ENCODE data around the gene TMCC3.

DNA sequence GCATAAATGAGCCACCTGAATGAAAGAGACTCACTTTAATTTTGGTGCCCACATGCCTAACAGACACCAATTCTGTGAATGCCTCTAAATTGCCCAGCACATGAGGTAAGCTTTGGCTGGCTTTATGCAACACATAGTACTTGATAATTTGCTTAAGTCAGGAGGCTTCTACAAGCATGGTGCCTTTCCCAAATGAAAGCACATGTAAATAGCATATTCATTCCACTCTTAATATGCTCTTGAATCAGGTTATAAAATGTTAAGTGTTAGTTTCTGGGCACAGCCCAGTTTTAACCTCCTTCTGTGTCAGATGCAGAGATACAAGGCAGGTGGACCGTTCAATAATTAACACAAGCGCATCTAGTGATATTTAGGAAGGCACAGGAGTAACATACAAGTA, 15.6 kb downstream of the TMCC3 start:
- TF ChIP-seq, protein P1, sequence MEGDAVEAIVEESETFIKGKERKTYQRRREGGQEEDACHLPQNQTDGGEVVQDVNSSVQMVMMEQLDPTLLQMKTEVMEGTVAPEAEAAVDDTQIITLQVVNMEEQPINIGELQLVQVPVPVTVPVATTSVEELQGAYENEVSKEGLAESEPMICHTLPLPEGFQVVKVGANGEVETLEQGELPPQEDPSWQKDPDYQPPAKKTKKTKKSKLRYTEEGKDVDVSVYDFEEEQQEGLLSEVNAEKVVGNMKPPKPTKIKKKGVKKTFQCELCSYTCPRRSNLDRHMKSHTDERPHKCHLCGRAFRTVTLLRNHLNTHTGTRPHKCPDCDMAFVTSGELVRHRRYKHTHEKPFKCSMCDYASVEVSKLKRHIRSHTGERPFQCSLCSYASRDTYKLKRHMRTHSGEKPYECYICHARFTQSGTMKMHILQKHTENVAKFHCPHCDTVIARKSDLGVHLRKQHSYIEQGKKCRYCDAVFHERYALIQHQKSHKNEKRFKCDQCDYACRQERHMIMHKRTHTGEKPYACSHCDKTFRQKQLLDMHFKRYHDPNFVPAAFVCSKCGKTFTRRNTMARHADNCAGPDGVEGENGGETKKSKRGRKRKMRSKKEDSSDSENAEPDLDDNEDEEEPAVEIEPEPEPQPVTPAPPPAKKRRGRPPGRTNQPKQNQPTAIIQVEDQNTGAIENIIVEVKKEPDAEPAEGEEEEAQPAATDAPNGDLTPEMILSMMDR (IDR thresholded peaks at IDR 0.05; ENCODE audit: low read depth, low read length, missing input control) = no peak
- TF ChIP-seq, protein P2, sequence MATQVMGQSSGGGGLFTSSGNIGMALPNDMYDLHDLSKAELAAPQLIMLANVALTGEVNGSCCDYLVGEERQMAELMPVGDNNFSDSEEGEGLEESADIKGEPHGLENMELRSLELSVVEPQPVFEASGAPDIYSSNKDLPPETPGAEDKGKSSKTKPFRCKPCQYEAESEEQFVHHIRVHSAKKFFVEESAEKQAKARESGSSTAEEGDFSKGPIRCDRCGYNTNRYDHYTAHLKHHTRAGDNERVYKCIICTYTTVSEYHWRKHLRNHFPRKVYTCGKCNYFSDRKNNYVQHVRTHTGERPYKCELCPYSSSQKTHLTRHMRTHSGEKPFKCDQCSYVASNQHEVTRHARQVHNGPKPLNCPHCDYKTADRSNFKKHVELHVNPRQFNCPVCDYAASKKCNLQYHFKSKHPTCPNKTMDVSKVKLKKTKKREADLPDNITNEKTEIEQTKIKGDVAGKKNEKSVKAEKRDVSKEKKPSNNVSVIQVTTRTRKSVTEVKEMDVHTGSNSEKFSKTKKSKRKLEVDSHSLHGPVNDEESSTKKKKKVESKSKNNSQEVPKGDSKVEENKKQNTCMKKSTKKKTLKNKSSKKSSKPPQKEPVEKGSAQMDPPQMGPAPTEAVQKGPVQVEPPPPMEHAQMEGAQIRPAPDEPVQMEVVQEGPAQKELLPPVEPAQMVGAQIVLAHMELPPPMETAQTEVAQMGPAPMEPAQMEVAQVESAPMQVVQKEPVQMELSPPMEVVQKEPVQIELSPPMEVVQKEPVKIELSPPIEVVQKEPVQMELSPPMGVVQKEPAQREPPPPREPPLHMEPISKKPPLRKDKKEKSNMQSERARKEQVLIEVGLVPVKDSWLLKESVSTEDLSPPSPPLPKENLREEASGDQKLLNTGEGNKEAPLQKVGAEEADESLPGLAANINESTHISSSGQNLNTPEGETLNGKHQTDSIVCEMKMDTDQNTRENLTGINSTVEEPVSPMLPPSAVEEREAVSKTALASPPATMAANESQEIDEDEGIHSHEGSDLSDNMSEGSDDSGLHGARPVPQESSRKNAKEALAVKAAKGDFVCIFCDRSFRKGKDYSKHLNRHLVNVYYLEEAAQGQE (IDR thresholded peaks at IDR 0.05) = no peak
- no peak for TF ChIP-seq YY1 (IDR thresholded peaks at IDR 0.05)
- no peak for TF ChIP-seq RAD21 (IDR thresholded peaks at IDR 0.05)
- TF ChIP-seq, protein P3, sequence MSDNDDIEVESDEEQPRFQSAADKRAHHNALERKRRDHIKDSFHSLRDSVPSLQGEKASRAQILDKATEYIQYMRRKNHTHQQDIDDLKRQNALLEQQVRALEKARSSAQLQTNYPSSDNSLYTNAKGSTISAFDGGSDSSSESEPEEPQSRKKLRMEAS (IDR thresholded peaks at IDR 0.05) = no peak
- no peak for TF ChIP-seq RXRA (IDR thresholded peaks at IDR 0.05)
- no peak for TF ChIP-seq GABPA (IDR thresholded peaks at IDR 0.05 in 1 of 2, conservative IDR thresholded peaks at IDR 0.05 in 1 of 2)
- no peak for TF ChIP-seq EGR1 (IDR thresholded peaks at IDR 0.05; ENCODE audit: low read depth in 2 of 2)
- no peak for TF ChIP-seq JUND (IDR thresholded peaks at IDR 0.05)
- no peak for TF ChIP-seq FOXA1 (IDR thresholded peaks at IDR 0.05)
- TF ChIP-seq TAF1 (conservative IDR thresholded peaks at IDR 0.05) = no peak
- TF ChIP-seq SP1 (IDR thresholded peaks at IDR 0.05) = no peak
- TF ChIP-seq FOXA2 (IDR thresholded peaks at IDR 0.05) = no peak
- TF ChIP-seq, protein P4, sequence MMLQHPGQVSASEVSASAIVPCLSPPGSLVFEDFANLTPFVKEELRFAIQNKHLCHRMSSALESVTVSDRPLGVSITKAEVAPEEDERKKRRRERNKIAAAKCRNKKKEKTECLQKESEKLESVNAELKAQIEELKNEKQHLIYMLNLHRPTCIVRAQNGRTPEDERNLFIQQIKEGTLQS (IDR thresholded peaks at IDR 0.05) = no peak

Measured in liver (tissue), 3 donors.